Activated naive CD4-positive, alpha-beta T cell treated with anti-CD3 and anti-CD28 coated beads, Interleukin-2, amount 50 U/mL, for 24 hours (primary cell): Measurements from ENCODE around the gene REEP3.
"Not testable (repeated sequence)": the region's sequence is repeated elsewhere in the genome, so short reads cannot be mapped to it uniquely, and the experiment has no call there.

Experiments used
- H3K27ac Mint-ChIP-seq: one replicate; pipeline ENCODE4 v1.8.0; 2021; ENCODE audit warnings: mild to moderate bottlenecking, mixed read lengths
- H3K27me3 Mint-ChIP-seq: one replicate; pipeline ENCODE4 v1.8.0; 2021; ENCODE audit warnings: mixed read lengths
- H3K36me3 Mint-ChIP-seq: one replicate; pipeline ENCODE4 v1.8.0; 2021; ENCODE audit warnings: mixed read lengths
- H3K4me1 Mint-ChIP-seq: one replicate; pipeline ENCODE4 v1.8.0; 2021; ENCODE audit warnings: mixed read lengths
- H3K4me3 Mint-ChIP-seq: one replicate; pipeline ENCODE4 v1.8.0; 2021; ENCODE audit warnings: mild to moderate bottlenecking, mixed read lengths
- H3K9me3 Mint-ChIP-seq: one replicate; pipeline ENCODE4 v1.8.0; 2021; ENCODE audit warnings: mixed read lengths

REEP3 gene

DNA sequence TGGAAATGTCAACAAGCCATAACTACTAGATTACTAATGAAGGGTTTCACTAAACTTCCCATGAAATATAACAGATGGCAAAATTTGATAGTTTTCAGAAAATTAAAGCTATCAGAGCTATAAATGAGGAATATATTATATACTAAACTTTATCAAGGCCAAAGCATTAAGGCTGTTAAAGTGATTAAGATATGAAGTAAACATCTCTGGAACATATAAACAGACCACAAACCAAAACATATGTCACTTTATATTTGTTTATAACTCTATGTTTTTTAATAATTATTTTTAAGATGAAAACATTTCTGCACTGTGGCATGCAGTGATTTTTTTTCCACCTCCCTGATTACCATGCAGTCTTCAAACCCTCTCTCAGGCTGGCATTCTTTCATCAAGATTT, 120.2 kb downstream of the REEP3 start:
- H3K36me3 Mint-ChIP-seq, result no peaks in the 10 kb centered on the region
- no peak overlapping the region for H3K4me3 Mint-ChIP-seq
- no peaks in the 10 kb centered on the region for H3K27me3 Mint-ChIP-seq
- no peaks in the 10 kb centered on the region for H3K9me3 Mint-ChIP-seq
- H3K4me1 Mint-ChIP-seq, result peaks cover 7% of the 10 kb centered on the region
- no peak overlapping the region for H3K27ac Mint-ChIP-seq

DNA sequence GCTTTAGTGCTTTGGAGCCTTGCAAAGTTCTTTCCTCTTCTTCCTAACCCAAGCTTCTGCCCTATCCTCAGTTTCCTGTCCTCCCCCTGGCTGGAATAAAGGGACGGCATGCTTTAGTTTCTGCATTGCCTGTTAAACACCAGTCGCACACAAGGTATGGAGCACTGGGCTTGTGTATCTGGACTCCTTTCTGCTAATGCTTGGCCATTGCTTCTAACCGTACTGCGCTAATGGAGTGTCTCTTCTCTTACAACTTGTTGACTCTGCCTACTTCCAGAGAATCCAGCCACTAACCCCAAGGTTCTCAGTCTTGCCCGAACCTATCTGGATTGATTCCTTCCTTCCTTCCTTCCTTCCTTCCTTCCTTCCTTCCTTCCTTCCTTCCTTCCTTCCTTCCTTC, 120.6 kb downstream of the REEP3 start:
- Mint-ChIP-seq H3K4me1 (peaks cover 7% of the 10 kb centered on the region), H3K36me3 (no peaks in the 10 kb centered on the region), H3K9me3 (no peaks in the 10 kb centered on the region), H3K27ac (no peak overlapping the region), H3K27me3 (no peaks in the 10 kb centered on the region), H3K4me3 (no peak overlapping the region)

DNA sequence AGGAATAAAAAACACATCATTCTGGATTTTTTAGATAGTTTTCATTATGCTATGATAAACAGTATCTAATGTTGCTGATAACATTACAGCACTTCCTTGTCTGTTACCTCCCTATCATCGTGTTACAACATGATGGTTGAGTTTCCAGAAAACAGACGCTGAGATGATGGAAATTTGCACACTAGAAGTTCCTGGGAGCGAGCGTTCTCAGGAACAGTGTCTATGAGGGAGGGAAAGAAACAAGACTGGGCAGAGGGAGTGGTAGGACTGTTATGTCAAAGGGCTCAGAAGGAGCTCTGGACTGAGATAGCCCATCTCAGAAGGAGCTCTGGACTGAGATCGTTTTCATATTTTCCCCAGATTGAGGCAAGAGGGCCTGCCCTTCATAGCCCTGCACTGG, 121.6 kb downstream of the REEP3 start:
- Mint-ChIP-seq H3K9me3 (no peaks in the 10 kb centered on the region), H3K27ac (no peak overlapping the region), H3K4me1 (peaks cover 7% of the 10 kb centered on the region), H3K36me3 (no peaks in the 10 kb centered on the region), H3K4me3 (no peak overlapping the region), H3K27me3 (no peaks in the 10 kb centered on the region)

DNA sequence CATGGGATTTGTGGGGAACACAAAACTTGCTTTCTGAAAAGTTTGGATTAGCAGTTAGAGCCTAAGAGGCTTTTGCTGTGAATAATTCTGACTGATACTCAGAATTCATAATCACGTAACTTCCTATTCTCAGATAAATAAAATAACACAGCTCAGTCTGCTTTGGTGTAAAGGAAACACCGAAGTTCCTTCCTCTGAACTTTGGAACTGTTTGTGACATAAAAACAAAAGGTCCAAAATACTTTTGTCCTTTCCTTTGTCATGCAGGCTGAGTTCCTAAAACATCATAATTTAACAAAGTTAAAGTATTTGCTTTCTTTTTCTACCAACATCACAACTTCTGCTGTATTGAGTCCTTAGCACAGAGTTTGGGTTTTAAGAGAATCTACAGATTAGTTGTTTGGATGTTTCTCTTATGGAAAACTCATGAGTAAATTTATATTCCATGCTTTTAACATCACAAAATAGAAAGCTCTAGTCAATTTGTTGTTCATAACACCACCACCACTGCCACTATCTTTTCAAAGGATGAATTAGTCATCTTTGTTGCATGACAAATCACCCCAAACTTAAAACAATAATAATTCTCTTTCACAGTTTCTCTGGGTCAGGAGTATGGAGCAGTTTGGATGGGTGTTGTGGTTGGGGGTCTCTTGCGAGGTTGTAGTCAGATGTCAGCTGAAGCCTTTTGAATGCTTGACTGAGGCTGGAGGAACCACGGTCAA, 123.4 kb downstream of the REEP3 start:
- Mint-ChIP-seq H3K4me1 (peaks cover 7% of the 10 kb centered on the region), H3K27ac (no peak overlapping the region), H3K36me3 (no peaks in the 10 kb centered on the region), H3K27me3 (no peaks in the 10 kb centered on the region), H3K9me3 (no peaks in the 10 kb centered on the region), H3K4me3 (no peak overlapping the region)

DNA sequence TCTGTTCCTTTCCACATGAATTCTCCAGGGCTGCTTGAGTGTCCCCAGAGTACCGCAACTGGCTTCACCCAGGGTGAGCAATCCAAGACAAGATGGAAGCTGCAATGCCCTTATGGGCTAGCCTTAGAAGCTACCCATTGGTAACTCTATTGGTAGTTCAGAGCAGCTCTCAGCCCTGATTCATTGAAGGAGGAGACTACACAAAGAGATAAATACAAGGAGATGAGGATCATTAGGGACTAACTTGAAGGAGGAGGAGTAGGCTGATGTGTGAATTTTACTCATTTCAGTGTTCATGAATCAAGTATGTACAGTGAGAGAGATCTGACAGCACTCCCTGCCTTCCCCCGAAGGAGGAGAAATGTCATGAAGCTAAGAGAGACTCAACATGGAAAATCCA, 124.0 kb downstream of the REEP3 start:
- Mint-ChIP-seq H3K27ac (no peak overlapping the region), H3K4me3 (no peak overlapping the region), H3K9me3 (no peaks in the 10 kb centered on the region), H3K4me1 (peaks cover 7% of the 10 kb centered on the region), H3K27me3 (no peaks in the 10 kb centered on the region), H3K36me3 (no peaks in the 10 kb centered on the region)

DNA sequence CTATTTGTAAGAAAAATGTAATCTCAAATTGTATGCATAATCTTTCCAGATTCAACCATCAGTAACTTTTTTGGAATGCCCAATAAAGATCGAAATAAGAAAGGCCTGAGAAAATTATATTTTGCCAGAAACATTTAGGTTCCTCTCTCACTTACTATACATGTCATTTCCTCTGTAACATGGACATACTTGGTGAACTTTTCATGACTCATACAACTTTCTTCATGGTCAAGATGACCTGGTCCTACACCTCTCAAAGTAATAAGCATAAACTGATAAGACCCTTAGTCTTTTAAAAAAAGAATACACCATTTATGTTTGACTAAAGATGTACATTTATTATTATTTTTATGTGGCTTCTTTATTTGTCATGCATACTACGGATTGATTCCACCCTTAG, 125.3 kb downstream of the REEP3 start:
- H3K4me1 Mint-ChIP-seq, result peaks cover 7% of the 10 kb centered on the region
- H3K27ac Mint-ChIP-seq, result no peak overlapping the region
- H3K9me3 Mint-ChIP-seq, result no peaks in the 10 kb centered on the region
- H3K36me3 Mint-ChIP-seq, result no peaks in the 10 kb centered on the region
- H3K27me3 Mint-ChIP-seq, result no peaks in the 10 kb centered on the region
- no peak overlapping the region for H3K4me3 Mint-ChIP-seq

DNA sequence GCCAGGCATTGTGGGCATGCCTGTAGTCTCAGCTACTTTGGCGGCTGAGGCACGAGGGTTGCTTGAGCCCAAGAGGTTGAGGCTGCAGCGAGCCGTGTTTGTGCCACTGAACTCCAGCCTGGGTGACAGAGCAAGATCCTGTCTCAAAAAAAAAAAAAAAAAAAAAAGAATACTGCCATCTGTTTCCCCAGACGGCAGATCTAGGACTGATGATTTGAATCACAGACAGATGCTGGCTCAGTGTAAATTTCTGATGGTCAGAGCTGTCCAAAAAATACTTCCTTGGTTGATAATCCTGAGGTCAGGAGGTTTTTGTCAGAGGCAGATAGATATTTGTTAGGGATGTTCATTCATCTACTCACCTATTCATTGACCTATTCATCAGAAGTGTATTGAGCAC, 130.7 kb downstream of the REEP3 start:
- no peaks in the 10 kb centered on the region for H3K9me3 Mint-ChIP-seq
- H3K27ac Mint-ChIP-seq, result no peak overlapping the region
- no peak overlapping the region for H3K4me3 Mint-ChIP-seq
- no peaks in the 10 kb centered on the region for H3K27me3 Mint-ChIP-seq
- H3K4me1 Mint-ChIP-seq, result no peaks in the 10 kb centered on the region
- H3K36me3 Mint-ChIP-seq, result no peaks in the 10 kb centered on the region

DNA sequence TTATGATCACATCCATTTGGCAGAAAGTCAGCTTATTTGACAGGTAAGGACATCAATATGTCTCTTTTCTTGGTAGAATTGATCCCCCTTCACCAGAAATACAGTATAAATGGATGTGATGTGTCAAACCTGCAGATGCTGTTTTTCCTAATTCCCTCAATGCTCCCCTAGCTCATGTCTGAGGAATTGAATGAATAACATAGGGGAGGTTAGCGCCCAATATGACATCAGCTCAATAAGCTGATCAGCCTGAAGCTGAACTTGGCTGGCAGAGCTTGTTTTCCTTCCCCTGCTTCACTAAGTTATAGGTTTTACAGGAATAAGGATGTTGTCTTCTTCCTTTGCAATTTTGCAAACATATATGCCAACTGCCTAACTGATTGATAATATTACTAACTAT, 132.5 kb downstream of the REEP3 start:
- no peaks in the 10 kb centered on the region for H3K27me3 Mint-ChIP-seq
- no peaks in the 10 kb centered on the region for H3K4me1 Mint-ChIP-seq
- H3K9me3 Mint-ChIP-seq, result no peaks in the 10 kb centered on the region
- no peaks in the 10 kb centered on the region for H3K36me3 Mint-ChIP-seq
- no peak overlapping the region for H3K4me3 Mint-ChIP-seq
- H3K27ac Mint-ChIP-seq, result no peak overlapping the region

DNA sequence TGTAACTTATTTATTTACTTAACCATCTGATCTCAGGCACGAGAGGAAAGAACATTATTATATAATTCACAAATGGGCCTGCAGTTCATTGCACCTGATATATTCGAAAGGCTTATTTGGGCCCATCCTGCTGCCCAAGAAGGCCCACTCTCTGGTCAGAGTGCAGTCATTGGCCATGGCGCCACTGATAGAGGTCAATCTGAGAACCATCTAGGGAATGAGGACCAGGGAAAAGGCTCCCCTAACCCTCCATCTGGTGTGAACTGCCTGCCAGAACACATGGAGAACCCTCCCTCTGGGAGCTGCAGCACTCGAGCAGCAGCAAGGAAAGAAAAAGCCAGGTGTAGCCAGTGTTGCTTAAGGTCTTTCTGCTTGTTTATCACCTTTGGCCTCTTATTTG, 136.6 kb downstream of the REEP3 start:
- no peaks in the 10 kb centered on the region for H3K36me3 Mint-ChIP-seq
- no peak overlapping the region for H3K27ac Mint-ChIP-seq
- H3K4me3 Mint-ChIP-seq, result no peak overlapping the region
- no peaks in the 10 kb centered on the region for H3K27me3 Mint-ChIP-seq
- H3K9me3 Mint-ChIP-seq, result no peaks in the 10 kb centered on the region
- H3K4me1 Mint-ChIP-seq, result no peaks in the 10 kb centered on the region

DNA sequence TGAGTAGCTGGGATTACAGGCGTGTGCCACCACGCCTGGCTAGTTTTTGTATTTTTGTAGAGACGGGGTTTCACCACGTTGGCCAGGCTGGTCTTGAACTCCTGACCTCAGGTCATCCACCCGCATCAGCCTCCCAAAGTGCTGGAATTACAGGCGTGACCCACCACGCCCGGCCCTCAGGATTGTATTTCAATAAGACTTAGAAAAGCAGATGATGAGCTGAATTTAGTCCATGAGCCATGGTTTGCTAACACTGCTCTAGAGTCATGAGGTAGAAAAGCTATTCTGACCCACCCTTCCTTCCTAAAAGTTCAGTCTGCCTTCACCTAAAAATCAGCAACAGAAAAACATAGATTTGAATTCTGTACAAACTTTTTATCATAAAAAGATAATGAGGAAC, 139.7 kb downstream of the REEP3 start:
- not testable (repeated sequence) for H3K4me1 Mint-ChIP-seq, H3K4me3 Mint-ChIP-seq, H3K27me3 Mint-ChIP-seq

DNA sequence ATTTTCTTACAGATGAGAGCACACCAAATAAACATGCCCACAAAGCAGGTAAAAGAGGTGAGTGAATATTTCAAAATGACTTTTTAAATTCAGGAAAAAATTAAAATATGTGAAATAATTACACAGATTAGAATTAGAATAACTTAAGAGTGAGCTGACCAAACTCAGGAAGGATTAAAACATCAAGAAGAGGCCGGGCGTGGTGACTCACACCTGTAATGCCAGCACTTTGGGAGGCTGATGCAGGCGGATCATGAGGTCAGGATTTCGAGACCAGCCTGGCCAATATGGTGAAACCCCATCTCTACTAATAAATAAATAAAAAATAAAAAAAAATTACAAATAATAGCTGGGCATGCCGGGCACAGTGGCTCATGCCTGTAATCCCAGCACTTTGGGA, 140.1 kb downstream of the REEP3 start:
- Mint-ChIP-seq H3K4me3 (no peak overlapping the region), H3K9me3 (no peaks in the 10 kb centered on the region), H3K27me3 (no peaks in the 10 kb centered on the region), H3K4me1 (no peaks in the 10 kb centered on the region), H3K27ac (no peak overlapping the region), H3K36me3 (no peaks in the 10 kb centered on the region)

More for the DNA sequence above, 139.7 kb downstream of the REEP3 start:
- H3K36me3 Mint-ChIP-seq, H3K27ac Mint-ChIP-seq, H3K9me3 Mint-ChIP-seq: not testable (repeated sequence)

DNA sequence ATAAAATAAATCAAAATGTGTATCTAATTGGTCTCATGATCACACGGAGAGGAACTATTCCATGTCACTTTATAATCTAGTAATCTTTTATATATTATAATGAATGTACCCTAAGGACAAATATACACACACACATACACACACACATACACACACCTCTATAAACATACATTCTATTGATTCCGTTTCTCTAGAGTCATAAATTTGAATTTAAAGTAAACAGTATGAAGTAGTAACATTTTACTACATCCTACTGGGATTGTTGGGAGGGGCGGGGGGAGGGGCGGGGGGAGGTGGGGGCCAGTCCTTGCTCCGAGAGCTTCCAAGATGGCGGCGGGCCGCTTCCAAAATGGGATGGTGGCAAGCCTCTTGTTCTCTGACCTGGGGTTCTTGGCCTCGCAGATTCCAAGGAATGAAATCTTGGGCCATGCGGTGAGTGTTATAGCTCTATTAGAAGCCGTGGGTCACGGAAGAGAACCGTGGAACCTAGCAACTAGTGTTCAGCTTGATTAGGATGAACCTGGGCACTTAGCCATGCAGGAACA, 143.2 kb downstream of the REEP3 start:
- H3K9me3 Mint-ChIP-seq, result no peaks in the 10 kb centered on the region
- H3K4me3 Mint-ChIP-seq, result no peak overlapping the region
- no peaks in the 10 kb centered on the region for H3K27me3 Mint-ChIP-seq
- H3K4me1 Mint-ChIP-seq, result no peaks in the 10 kb centered on the region
- H3K36me3 Mint-ChIP-seq, result no peaks in the 10 kb centered on the region
- no peak overlapping the region for H3K27ac Mint-ChIP-seq

DNA sequence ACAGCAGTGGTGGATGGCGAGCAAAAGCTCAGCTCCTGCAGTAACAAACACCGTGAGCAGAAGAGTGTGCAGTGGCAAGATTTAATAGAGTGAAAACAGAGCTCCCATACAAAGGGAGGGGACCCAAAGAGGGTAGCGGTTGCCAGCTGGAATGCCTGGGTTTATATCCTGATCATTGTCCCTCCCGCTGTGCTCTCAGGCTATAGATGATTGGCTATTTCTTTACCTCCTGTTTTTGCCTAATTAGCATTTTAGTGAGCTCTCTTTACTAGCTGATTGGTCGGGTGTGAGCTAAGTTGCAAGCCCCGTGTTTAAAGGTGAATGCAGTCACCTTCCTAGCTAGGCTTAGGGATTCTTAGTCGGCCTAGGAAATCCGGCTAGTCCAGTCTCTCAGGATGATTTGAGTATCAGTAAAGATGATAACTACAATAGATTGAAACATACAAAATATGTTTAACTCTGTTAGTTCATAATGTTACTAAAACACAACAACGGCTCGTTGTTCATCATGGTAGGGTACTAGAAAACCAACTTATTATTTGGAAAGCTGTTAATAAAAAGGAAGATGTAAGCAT, 143.9 kb downstream of the REEP3 start:
- H3K27me3 Mint-ChIP-seq, H3K27ac Mint-ChIP-seq, H3K4me3 Mint-ChIP-seq, H3K36me3 Mint-ChIP-seq, H3K4me1 Mint-ChIP-seq, H3K9me3 Mint-ChIP-seq: not testable (repeated sequence)

DNA sequence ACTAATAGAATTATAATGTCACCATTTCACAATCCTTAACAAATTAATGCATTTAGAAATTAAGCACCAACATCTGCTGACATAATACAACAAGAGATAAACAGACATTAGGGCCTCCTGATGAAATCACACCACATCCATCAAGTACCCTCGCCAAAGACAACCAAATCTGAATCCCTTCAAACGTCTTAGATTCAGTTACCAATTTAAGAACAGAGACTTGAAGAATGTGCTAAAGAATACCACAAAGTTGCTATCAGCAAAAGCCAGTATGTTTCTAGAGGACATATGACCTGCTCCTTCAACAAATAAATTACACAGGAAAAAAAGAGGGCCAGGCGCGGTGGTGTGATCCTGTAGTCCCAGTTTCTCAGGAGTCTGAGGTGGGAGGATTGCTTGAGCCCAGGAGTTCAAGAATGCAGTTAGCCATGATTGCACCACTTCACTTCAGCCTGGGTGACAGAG, 144.5 kb downstream of the REEP3 start:
- no peaks in the 10 kb centered on the region for H3K27me3 Mint-ChIP-seq
- no peaks in the 10 kb centered on the region for H3K9me3 Mint-ChIP-seq
- no peaks in the 10 kb centered on the region for H3K4me1 Mint-ChIP-seq
- H3K4me3 Mint-ChIP-seq, result no peak overlapping the region
- no peaks in the 10 kb centered on the region for H3K36me3 Mint-ChIP-seq
- H3K27ac Mint-ChIP-seq, result no peak overlapping the region

DNA sequence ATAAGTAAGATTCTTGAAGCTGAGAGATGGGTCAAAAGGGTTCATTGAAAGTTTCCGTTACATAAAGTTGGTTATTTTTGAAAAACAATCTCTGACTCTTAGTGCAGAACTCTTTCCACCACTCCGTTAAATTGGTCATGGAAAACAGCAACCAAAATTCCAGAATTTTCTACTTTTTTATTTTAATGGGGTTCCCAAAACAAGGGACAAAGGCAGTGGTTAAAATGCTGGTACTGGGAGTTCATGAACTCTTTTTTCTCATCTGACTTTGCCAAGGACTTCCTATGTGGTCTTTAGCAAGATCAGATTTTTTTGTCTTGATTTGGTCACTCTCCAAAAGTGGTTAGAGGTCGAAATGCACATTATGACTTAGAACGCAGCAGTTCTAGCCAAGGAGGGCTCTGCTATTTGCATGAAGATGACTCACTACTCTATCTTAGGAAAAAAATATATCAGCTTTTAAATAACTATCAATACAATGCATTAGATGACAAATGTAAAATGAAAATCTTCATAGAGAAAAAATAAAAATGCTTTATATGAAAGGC, 145.7 kb downstream of the REEP3 start:
- H3K4me3 Mint-ChIP-seq, result no peak overlapping the region
- H3K36me3 Mint-ChIP-seq, result no peaks in the 10 kb centered on the region
- no peaks in the 10 kb centered on the region for H3K4me1 Mint-ChIP-seq
- no peaks in the 10 kb centered on the region for H3K9me3 Mint-ChIP-seq
- H3K27me3 Mint-ChIP-seq, result no peaks in the 10 kb centered on the region
- no peak overlapping the region for H3K27ac Mint-ChIP-seq

DNA sequence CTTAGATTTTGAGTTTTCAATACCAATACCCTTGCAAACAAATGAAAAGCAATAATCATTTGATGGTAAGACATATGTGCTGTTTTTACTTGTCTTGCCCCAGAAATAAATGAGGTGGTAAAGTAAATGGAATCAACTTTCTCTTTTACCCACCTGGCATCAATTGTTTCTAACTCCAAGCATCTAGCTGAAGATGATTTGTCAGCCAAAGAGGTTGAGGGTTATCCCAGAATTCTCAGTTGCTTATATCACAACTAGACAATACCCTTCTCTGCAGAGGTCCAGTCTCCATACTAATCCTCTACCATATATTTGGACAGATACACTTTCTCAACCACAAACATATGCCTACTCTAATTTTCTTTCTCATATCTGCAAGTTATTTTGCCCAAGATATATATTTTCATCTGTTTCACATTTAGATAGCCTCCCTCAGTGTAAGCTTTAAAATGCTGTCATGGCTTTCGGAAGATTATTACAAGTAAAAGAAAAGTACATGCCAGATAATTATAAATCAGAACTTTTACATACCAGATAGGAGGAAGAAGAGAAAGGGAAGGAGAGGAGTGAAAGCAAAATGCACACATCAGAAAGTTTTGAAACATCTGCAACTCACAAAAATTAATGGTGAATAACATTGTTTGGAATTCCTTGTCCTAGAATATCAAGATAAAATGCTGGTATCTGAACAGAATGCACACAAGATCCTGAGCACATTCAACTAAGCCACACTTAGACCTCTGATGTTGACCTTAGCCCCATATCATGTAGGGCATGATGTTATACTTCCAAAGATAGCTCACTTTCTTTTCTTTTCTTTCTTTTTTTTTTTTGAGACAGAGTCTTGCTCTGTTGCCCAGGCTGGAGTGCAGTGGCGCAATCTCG, 146.6 kb downstream of the REEP3 start:
- Mint-ChIP-seq H3K4me1 (no peaks in the 10 kb centered on the region), H3K27ac (no peak overlapping the region), H3K9me3 (no peaks in the 10 kb centered on the region), H3K27me3 (peaks cover 2% of the 10 kb centered on the region), H3K36me3 (no peaks in the 10 kb centered on the region), H3K4me3 (no peak overlapping the region)
